Stimulated activated naive CD8-positive, alpha-beta T cell treated with anti-CD3 and anti-CD28 coated beads, Interleukin-15, amount 100 ng/mL, for 72 hours (primary cell): ENCODE data around the gene PVALB.

Experiments used
- ATAC-seq: fragments of 150-1000 bp; cut with Tn5 transposase; 2 replicates; pipeline ENCODE4 v1.10.0; 2021; ENCODE audit warnings: mild to moderate bottlenecking, moderate library complexity
- DNase-seq, 2 donors: peaks; one replicate each; pipeline ENCODE4 v3.0.0; 2021 to 2022
- H3K27ac Mint-ChIP-seq, 2 donors: one replicate each; pipeline ENCODE4 v1.8.0; 2022; ENCODE audit warnings: mild to moderate bottlenecking in 2 of 2, mixed read lengths in 2 of 2, moderate library complexity in 2 of 2
- H3K27me3 Mint-ChIP-seq: one replicate; pipeline ENCODE4 v1.8.0; 2022; ENCODE audit warnings: mixed read lengths
- H3K4me1 Mint-ChIP-seq: one replicate; pipeline ENCODE4 v1.8.0; 2022; ENCODE audit warnings: mild to moderate bottlenecking, mixed read lengths
- H3K4me3 Mint-ChIP-seq, 2 donors: one replicate each; pipeline ENCODE4 v1.8.0; 2022; ENCODE audit warnings: mild to moderate bottlenecking in 2 of 2, mixed read lengths in 2 of 2, moderate library complexity in 1 of 2
- H3K9me3 Mint-ChIP-seq, 2 donors: one replicate each; pipeline ENCODE4 v1.8.0; 2022; ENCODE audit warnings: mixed read lengths in 2 of 2

Gene PVALB

DNA sequence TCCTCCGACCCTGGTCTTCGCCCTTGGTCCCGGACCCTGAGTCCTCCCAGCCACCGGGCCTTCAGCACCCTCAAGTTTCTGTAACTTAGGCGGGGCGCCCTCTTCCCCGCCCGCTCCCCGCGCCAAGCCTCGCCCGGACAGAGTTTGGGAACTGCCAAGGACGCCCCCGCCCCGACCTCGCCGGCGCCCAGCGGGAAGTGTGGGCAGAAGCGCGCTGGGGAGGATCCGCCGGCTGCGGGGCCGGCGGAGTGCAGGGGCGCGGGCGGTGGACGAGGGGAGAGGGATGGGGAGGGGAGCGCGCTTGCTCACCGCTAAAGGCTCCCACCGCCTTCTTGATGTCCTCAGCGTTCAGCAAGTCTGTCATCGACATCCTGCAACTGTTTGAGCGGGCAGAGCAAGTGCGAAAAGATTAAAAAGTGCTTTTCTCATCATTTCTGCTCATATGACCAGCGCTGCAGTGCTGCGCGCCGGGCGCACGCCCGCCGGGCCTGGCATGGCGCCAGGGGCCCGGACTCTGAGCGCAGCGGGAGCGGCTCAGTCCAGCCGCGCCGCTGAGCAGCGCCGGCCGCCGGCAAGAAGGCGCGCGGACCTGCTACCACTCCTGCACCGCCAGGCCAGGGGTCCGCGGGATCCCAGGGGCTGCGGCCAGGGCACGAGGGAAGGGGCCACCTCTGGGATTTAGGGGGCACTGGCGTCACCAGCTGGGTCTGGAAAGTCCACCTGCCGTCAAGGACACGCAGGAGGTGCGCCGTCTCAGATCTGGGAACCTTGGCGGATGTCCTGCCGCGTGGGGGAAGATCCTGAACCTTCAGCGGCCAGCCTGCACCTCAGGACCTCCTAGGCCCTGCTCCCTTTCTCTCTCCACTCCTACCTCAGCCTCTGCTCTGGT is at the start of gene PVALB:
PVALB (minus strand) TSS at position 400 of the 889 bp plus-strand sequence; CDS start at position 370, 30 bp downstream.
- Mint-ChIP-seq H3K27ac (no peak within 1 kb of the TSS), H3K9me3 (no peaks in the 10 kb centered on the region), H3K27me3 (peaks cover 85% of the 10 kb centered on the region), H3K4me3 (peak within 1 kb of the TSS; percentile 27 to 59), H3K4me1 (peaks cover 14% of the 10 kb centered on the region)
- DNase-seq (no peak), ATAC-seq (peak; percentile 53)

DNA sequence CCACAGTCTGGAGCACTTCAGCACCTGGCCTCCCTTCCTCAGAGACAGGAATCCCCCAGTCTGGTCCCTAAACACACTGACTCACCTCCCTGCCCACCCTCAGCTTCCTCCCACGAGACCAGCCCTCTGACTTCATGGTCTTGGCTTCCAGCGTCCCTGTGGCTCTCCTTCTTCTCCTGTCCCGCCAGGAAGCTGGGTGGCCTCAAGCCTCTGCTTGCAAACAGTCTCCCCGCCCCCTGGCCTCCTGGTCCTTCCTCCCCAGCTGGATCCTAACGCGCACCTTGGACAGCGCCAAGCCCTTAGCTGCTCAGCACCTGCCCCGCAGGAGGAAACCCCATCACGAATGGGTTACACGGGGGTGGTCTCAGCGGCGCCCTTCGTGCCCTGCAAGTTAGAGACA is 48.5 kb upstream of the PVALB start:
- Mint-ChIP-seq H3K9me3 (no peaks in the 10 kb centered on the region), H3K4me1 (peaks cover 46% of the 10 kb centered on the region), H3K27ac (peak overlapping the region in 1 of 2 donors; percentile 35), H3K4me3 (peak overlapping the region in 1 of 2 donors; percentile 19), H3K27me3 (peaks cover 3% of the 10 kb centered on the region)
- ATAC-seq (no peak), DNase-seq (no peak)

- ATAC-seq, result no peak
- H3K4me1 Mint-ChIP-seq, result peaks cover 53% of the 10 kb centered on the region
These were observed 47.8 kb upstream of the PVALB start for GRCh38 chr22:36864454-36865215.

GRCh38 chr22:36863979-36864378 is 47.1 kb upstream of the PVALB start:
- H3K4me3 Mint-ChIP-seq, result no peak overlapping the region
- no peak overlapping the region for H3K27ac Mint-ChIP-seq
- DNase-seq (no peak), ATAC-seq (no peak)
- no peaks in the 10 kb centered on the region for H3K27me3 Mint-ChIP-seq
- H3K4me1 Mint-ChIP-seq, result peaks cover 60% of the 10 kb centered on the region
- no peaks in the 10 kb centered on the region for H3K9me3 Mint-ChIP-seq

More at GRCh38 chr22:36864454-36865215, 47.8 kb upstream of the PVALB start:
- no peaks in the 10 kb centered on the region for H3K27me3 Mint-ChIP-seq
- peak overlapping the region in 1 of 2 donors; percentile 19 for H3K4me3 Mint-ChIP-seq
- H3K27ac Mint-ChIP-seq, result peak overlapping the region in 1 of 2 donors; percentile 38
- H3K9me3 Mint-ChIP-seq, result no peaks in the 10 kb centered on the region
- no peak for DNase-seq

DNA sequence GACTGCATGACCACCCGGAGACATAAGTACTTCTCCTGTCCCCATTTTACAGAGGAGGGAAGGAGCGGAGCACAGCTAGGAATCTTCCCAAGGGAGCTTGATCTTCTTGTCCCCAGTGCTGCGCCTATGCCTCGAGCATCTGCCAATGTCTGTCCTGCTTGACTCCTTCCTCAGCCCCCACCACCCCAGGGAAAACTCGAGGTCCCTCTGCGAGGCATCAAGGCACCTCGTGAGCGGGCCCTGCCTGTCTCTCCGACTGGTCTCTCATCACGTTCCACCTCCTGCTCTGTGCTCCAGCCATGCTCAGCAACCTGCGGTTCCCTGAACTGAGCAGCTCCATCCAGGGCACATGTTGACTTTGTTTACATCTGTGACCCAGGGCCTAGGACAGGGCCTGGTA is 46.4 kb upstream of the PVALB start:
- Mint-ChIP-seq H3K4me1 (peaks cover 62% of the 10 kb centered on the region), H3K27me3 (peaks cover 1% of the 10 kb centered on the region), H3K27ac (no peak overlapping the region), H3K4me3 (no peak overlapping the region), H3K9me3 (no peaks in the 10 kb centered on the region)
- no peak for ATAC-seq
- no peak for DNase-seq

DNA sequence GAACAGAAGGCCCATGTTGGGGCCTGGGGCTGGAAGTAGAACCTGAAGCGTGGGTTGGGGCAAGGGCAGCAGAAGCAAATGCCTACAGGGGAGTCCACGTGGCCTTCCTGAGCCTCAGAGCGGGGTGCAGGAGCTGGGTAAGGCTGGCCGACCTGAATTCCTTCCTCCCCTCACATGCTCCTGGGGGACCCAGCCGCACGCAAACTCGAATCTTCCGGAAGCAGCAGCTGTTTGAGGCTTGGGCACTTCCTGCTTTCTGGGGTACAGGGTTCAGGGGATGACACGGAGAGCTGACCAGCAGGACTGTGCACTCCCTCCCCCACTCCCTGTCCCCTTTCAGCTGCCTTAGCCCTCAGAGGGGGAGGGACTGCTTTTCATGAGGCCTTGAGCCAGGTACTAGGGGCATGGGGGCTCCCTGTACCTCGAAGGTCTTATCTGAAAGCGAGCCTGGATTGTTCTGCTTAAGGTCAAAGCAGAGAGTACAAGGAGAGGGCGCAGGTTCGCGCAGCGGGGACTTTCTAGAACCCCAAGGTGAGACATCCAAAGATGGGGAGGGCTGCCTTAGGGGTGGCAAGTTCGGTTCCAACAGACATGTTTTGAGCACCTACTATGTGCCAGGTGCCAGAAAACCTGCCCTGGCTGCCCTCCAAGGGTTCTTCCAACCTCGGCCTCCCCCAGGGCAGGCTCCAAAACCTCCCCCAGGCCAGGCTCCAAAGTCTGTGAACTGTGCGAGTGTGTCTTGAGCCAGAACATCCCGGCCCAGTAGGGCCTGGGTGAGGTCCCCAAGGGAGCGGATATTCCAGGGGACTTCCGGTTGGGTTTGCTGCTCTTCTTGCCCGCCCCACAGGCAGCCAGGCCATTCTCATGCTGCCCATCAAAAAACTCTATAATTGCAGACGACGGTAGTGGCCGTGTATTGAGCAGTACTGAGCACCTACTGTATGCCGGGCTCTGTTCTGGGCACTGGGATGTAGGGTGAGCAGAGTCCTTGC is 45.7 kb upstream of the PVALB start:
- Mint-ChIP-seq H3K4me3 (peak overlapping the region in 1 of 2 donors; percentile 75), H3K9me3 (no peaks in the 10 kb centered on the region), H3K27ac (peak overlapping the region; percentile 34 to 75), H3K27me3 (peaks cover 9% of the 10 kb centered on the region), H3K4me1 (peaks cover 68% of the 10 kb centered on the region)
- no peak for ATAC-seq
- DNase-seq, result no peak

GRCh38 chr22:36860821-36861659 is 44.2 kb upstream of the PVALB start, which contains the start of gene NCF4:
Gene NCF4, plus strand, starts transcription at chr22:36861006. Its CDS starts 166 bp downstream, at chr22:36861172.
- Mint-ChIP-seq H3K4me1 (peaks cover 74% of the 10 kb centered on the region), H3K9me3 (no peaks in the 10 kb centered on the region), H3K4me3 (peak within 1 kb of the TSS; percentile 51 to 75), H3K27me3 (peaks cover 21% of the 10 kb centered on the region), H3K27ac (peak within 1 kb of the TSS; percentile 81 to 97)
- DNase-seq (peak; percentile 74 to 80), ATAC-seq (peak; percentile 89)

DNA sequence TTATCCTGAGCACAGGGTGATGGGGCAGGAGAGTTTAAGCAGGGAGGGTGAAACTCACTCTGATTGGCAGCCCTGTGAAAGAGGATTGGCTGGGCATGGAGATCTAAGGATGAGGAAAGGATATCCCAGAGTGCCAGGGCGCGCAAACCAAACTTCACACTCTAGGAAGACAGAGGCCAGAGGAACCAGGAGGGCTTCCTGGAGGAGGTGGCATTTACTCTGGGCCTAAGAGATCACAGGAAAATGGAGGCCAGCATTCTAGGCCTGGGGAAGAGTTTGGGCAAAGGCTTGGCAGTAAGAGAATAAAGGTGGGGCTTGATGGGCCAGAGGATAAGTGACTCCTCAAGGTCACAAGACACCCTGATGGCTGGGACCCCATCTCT is 43.6 kb upstream of the PVALB start:
- Mint-ChIP-seq H3K4me3 (peak overlapping the region; percentile 51 to 75), H3K27ac (peak overlapping the region; percentile 81 to 97), H3K27me3 (peaks cover 21% of the 10 kb centered on the region), H3K4me1 (peaks cover 70% of the 10 kb centered on the region), H3K9me3 (no peaks in the 10 kb centered on the region)
- ATAC-seq (no peak), DNase-seq (no peak)

- Mint-ChIP-seq H3K4me3 (peak overlapping the region; percentile 42 to 75), H3K4me1 (peaks cover 66% of the 10 kb centered on the region), H3K9me3 (no peaks in the 10 kb centered on the region), H3K27ac (peak overlapping the region; percentile 81 to 97), H3K27me3 (peaks cover 21% of the 10 kb centered on the region)
- DNase-seq (no peak), ATAC-seq (no peak)
These were observed 43.2 kb upstream of the PVALB start for GRCh38 chr22:36860017-36860416.

- H3K9me3 Mint-ChIP-seq, result no peaks in the 10 kb centered on the region
These were observed 42.1 kb upstream of the PVALB start for GRCh38 chr22:36858966-36859365.

GRCh38 chr22:36858156-36858555 is 41.3 kb upstream of the PVALB start:
- no peak for ATAC-seq
- no peak for DNase-seq
- H3K27ac Mint-ChIP-seq, result no peak overlapping the region
- H3K27me3 Mint-ChIP-seq, result peaks cover 21% of the 10 kb centered on the region
- peaks cover 61% of the 10 kb centered on the region for H3K4me1 Mint-ChIP-seq
- peaks cover 0 to 3% of the 10 kb centered on the region in 2 donors for H3K9me3 Mint-ChIP-seq
- no peak overlapping the region for H3K4me3 Mint-ChIP-seq

More at GRCh38 chr22:36858966-36859365, 42.1 kb upstream of the PVALB start:
- H3K4me3 Mint-ChIP-seq, result no peak overlapping the region
- H3K4me1 Mint-ChIP-seq, result peaks cover 56% of the 10 kb centered on the region
- no peak for DNase-seq
- no peak for ATAC-seq
- H3K27me3 Mint-ChIP-seq, result peaks cover 21% of the 10 kb centered on the region
- H3K27ac Mint-ChIP-seq, result no peak overlapping the region

- Mint-ChIP-seq H3K27ac (no peak overlapping the region), H3K4me3 (no peak overlapping the region), H3K27me3 (peaks cover 21% of the 10 kb centered on the region), H3K9me3 (peaks cover 4 to 12% of the 10 kb centered on the region in 2 donors), H3K4me1 (peaks cover 56% of the 10 kb centered on the region)
- DNase-seq (no peak), ATAC-seq (no peak)
These were observed 39.9 kb upstream of the PVALB start for GRCh38 chr22:36856792-36857135.

DNA sequence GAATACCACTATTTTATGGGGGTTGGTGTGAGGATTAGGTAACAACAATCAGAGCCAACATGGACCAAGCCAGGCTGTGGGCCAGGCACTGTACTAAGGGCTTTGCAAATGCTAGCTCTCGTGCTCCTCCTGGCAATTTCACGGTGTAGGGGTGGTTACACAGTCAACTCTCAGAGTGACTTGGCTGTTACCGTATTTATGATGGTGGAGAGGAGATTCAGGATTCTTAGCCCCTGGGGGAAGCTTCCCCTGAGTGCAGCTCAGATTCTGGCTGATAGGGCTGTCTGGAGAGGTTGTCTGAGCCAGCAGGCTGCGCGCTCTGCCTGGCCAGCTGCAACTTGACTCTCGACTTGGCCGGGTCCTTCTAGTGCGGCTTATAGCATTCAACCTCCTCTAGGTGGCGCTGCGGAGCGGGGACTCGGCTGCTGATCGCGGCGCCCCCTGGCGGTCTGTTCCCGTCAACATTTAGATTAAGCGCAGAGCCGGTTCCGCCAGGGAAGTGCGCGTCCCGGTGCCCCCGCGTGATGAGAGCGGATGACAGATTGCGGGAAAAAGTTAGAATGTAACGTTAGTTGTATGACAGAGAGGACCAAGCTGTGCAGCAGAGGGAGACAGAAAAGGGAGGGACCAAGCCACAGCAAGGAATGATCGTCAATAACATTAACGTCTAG is 39.4 kb upstream of the PVALB start:
- peak overlapping the region; percentile 58 to 70 for H3K4me3 Mint-ChIP-seq
- no peak overlapping the region for H3K27ac Mint-ChIP-seq
- ATAC-seq, result peak; percentile 53
- peaks cover 21% of the 10 kb centered on the region for H3K27me3 Mint-ChIP-seq
- DNase-seq, result peak; percentile 91 to 94
- peaks cover 4 to 12% of the 10 kb centered on the region in 2 donors for H3K9me3 Mint-ChIP-seq
- H3K4me1 Mint-ChIP-seq, result peaks cover 51% of the 10 kb centered on the region

- Mint-ChIP-seq H3K4me1 (peaks cover 43% of the 10 kb centered on the region), H3K4me3 (no peak overlapping the region), H3K9me3 (peaks cover 4 to 12% of the 10 kb centered on the region in 2 donors), H3K27ac (no peak overlapping the region), H3K27me3 (peaks cover 28% of the 10 kb centered on the region)
- ATAC-seq (no peak), DNase-seq (no peak)
These were observed 38.6 kb upstream of the PVALB start for GRCh38 chr22:36855478-36855877.
